ENCODE results near the gene SAMD5. TPM values are rescaled to one million over a fixed set of nuclear protein-coding genes. Genes with fewer than 3 reads are reported as not detected.
"Not testable (repeated sequence)": the region's sequence is repeated elsewhere in the genome, so short reads cannot be mapped to it uniquely, and the experiment has no call there.

SAMD5 gene
- polyA plus RNA-seq, 2 of the 4 experiments (the other 2 are of a cell fraction), result 0.79 to 2.0 TPM

- POLR2A ChIA-PET, result no interaction called here
These were observed 25.8 kb downstream of the SAMD5 start for GRCh38 chr6:147534116-147534860.

GRCh38 chr6:147538821-147539220 is 30.3 kb downstream of the SAMD5 start:
- FAIRE-seq, result no peak
- no peaks in the 10 kb centered on the region for H3K4me1 ChIP-seq
- TF ChIP-seq EHMT2 (IDR thresholded peaks at IDR 0.05; ENCODE audit: low read depth) (no peak), GATA3 (IDR thresholded peaks at IDR 0.05; ENCODE audit: borderline replicate concordance) (no peak), ZFP36 (IDR thresholded peaks at IDR 0.05; ENCODE audit: borderline replicate concordance, partially characterized antibody) (no peak), ZC3H11A (IDR thresholded peaks at IDR 0.05) (no peak), NR3C1 (IDR thresholded peaks at IDR 0.05) (no peak), MAFK (IDR thresholded peaks at IDR 0.05; ENCODE audit: partially characterized antibody) (no peak), BHLHE40 (IDR thresholded peaks at IDR 0.05; ENCODE audit: low read depth, low read length) (no peak), MAX (IDR thresholded peaks at IDR 0.05) (no peak), EHF (CRISPR knock-in tag; IDR thresholded peaks at IDR 0.05) (no peak), RCOR1 (IDR thresholded peaks at IDR 0.05; ENCODE audit: low read depth, low read length) (no peak)
- ATAC-seq, result no peak
- POLR2A ChIA-PET, result no interaction called here
- H3K9me3 ChIP-seq, result no peaks in the 10 kb centered on the region
- CTCF ChIA-PET, result no interaction called here
- H3K4me2 ChIP-seq, result no peak overlapping the region
- no peak overlapping the region for H3K4me3 ChIP-seq
- no peak overlapping the region for H3K27ac ChIP-seq
- 87% methylated on average over 6 of the region's 6 CpGs for WGBS (ENCODE audit: missing lambda C conversion rate)
- no peak for DNase-seq (ENCODE audit: low read depth in 1 of 2, low spot score in 1 of 2)

More at GRCh38 chr6:147534116-147534860, 25.8 kb downstream of the SAMD5 start:
- H3K27ac ChIP-seq, result no peak overlapping the region
- DNase-seq (ENCODE audit: low read depth in 1 of 2, low spot score in 1 of 2) (no peak), FAIRE-seq (no peak), ATAC-seq (no peak)
- TF ChIP-seq BHLHE40 (IDR thresholded peaks at IDR 0.05; ENCODE audit: low read depth, low read length) (no peak), FOSL2 (IDR thresholded peaks at IDR 0.05) (no peak), FOSL2 (CRISPR knock-in tag; IDR thresholded peaks at IDR 0.05) (no peak)
- 0 out of 3 replicates have a peak, but pooled peaks cover 7% of the 10 kb centered on the region for H3K4me1 ChIP-seq
- WGBS (ENCODE audit: missing lambda C conversion rate), result 82% methylated on average over 13 of the region's 13 CpGs
- CTCF ChIA-PET, result no interaction called here
- H3K4me2 ChIP-seq, result no peak overlapping the region
- no peaks in the 10 kb centered on the region for H3K9me3 ChIP-seq
- H3K4me3 ChIP-seq, result no peak overlapping the region

DNA sequence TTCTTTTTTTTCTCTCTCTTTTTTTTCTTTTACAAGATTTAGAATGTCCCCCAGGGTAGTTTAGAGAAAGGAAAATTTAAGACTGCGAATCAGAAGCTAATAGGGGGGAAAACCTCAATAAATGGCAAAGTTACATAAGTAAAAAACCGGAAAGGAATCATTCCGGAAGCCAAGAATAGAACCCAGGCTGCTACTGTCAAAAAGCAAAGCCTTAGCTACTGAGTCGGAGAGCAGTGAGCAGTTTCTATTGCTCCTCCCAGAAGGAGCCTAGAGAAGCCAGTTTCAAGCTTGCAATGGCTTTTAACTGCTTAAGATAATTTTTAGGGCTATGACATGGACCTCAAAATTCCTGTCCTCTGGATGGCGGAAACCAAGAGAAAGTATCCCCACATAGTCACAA is 31.6 kb downstream of the SAMD5 start:
- Histone ChIP-seq H3K4me1 (no peaks in the 10 kb centered on the region), H3K27ac (no peak overlapping the region), H3K4me2 (no peak overlapping the region), H3K9me3 (no peaks in the 10 kb centered on the region), H3K4me3 (no peak overlapping the region)
- CTCF ChIA-PET, result interaction anchor here (1.2 kb wide), 1 partner anchor 711 kb away, joined by 4 read pairs; no protein-coding TSS in a partner anchor
- WGBS (ENCODE audit: missing lambda C conversion rate), result 72% methylated on average over 5 of the region's 5 CpGs
- ATAC-seq, result no peak
- TF ChIP-seq MAFK (IDR thresholded peaks at IDR 0.05; ENCODE audit: partially characterized antibody) (no peak), NR3C1 (IDR thresholded peaks at IDR 0.05) (no peak), BCL3 (IDR thresholded peaks at IDR 0.05) (no peak), ZNF302 (CRISPR knock-in tag; IDR thresholded peaks at IDR 0.05) (no peak), MYC (IDR thresholded peaks at IDR 0.05; ENCODE audit: borderline replicate concordance, low read length) (no peak), TP53 (CRISPR knock-in tag; IDR thresholded peaks at IDR 0.05) (no peak), FOSL2 (IDR thresholded peaks at IDR 0.05) (no peak), FOSL2 (CRISPR knock-in tag; IDR thresholded peaks at IDR 0.05) (no peak), MAZ (IDR thresholded peaks at IDR 0.05; ENCODE audit: borderline replicate concordance, low read depth, low read length) (no peak), E2F6 (IDR thresholded peaks at IDR 0.05; ENCODE audit: borderline replicate concordance, low read depth) (no peak), RARB (CRISPR knock-in tag; IDR thresholded peaks at IDR 0.05) (no peak), SREBF2 (IDR thresholded peaks at IDR 0.05) (no peak), ATOH8 (CRISPR knock-in tag; IDR thresholded peaks at IDR 0.05; ENCODE audit: low read depth) (no peak), REST (IDR thresholded peaks at IDR 0.05) (no peak)
- DNase-seq (ENCODE audit: low read depth in 1 of 2, low spot score in 1 of 2), result no peak
- POLR2A ChIA-PET, result interaction anchor here (0.6 kb wide), 1 partner anchor 32 kb away, joined by 4 read pairs; the partner anchor contains the start of gene SAMD5
- FAIRE-seq, result no peak

DNA sequence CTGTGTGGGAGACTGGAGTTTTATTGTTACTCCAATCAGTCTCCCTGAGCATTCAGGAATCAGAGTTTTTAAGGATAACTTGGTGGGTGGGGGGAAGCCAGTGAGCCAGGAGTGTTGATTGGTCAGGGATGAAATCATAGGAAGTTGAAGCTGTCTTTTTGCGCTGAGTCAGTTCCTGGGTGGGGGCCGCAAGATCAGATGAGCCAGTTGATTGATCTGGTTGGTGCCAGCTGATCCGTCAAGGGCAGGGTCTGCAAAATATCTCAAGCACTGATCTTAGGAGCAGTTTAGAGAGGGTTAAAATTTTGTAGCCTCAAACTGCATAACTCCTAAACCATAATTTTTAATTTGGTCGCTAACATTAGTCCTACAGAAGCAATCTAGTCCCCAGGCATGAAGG is 33.9 kb downstream of the SAMD5 start:
- CTCF ChIA-PET; H3K4me2 ChIP-seq; FAIRE-seq; POLR2A ChIA-PET; ATAC-seq; H3K9me3 ChIP-seq; H3K27ac ChIP-seq; H3K4me1 ChIP-seq; DNase-seq (ENCODE audit: low read depth in 1 of 2, low spot score in 1 of 2); H3K4me3 ChIP-seq: not testable (repeated sequence)
- WGBS (ENCODE audit: missing lambda C conversion rate), result 76% methylated on average over 4 of the region's 4 CpGs
